ENCODE data around the gene PGS1.
A peak's percentile ranks its signal among the peaks of the same experiment; 100 is the strongest.

The PGS1 gene

DNA sequence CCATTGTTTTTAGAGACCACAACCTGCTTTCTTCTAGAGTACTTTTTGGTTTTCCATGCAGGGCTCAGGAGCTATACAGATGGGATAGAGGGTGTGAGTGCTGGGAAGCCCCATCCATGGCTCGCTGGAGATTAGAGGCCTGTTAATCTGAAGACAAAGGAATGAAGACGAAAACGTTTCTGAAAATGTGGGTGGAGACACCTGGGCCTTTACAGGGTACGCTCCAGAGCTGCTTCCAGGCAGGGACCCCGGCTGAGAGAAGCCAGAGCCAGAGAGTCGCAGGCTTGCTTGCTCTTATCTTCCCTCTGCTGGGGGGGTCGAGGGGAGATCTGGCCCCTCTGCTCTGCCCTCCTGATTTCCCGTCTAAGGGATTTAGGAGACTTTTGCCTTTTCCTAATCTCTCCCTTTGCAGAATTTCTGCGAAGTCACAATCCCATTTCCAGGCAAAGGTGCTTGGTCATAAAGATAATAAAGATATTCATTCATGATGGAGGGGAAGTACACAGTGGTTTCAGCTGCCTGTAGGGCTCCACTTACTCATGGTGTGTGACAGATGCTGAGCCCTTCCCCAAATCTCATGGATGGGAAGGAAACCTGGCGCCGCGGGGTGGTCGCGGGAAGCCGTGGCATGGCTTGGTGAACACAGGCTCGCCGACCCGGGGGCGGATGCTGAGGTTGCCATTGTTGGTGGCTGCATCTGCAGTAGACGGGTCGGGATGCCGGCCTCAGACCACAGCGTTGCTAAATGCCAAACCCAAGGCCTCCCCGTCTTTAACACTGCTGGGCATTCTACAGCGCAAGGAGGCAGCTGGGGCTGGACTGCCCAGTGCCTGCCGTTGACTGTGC lies 13.8 kb upstream of the PGS1 start:
- DNase-seq, result peak; percentile 78

DNA sequence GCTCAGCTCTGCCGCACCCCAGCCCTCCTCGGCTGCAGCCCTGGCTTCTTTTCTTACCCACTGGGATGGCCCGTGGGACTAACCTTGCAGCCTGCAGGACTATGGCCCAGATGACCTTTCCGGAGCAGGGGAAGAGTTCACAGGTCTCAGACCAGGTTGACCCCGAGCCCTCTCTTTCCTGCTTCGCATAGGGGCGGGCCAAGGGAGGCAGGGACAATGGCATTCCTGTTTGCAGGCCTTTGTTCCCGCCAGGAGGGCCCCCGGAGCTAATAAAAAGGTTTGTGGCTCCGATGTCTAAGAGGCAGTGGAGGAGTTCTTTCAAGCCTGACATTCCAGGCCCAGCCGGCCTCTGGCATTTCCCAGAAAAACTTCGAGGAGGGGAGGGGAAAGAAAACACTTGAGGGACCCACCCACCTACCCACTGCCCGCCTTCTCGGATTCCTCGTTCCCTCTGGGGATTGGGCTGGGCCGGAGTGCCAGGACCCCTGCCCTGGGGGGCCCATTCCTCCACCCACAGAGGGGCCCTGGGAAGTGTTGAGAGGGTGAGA lies 12.8 kb upstream of the PGS1 start:
- no peak for DNase-seq

DNA sequence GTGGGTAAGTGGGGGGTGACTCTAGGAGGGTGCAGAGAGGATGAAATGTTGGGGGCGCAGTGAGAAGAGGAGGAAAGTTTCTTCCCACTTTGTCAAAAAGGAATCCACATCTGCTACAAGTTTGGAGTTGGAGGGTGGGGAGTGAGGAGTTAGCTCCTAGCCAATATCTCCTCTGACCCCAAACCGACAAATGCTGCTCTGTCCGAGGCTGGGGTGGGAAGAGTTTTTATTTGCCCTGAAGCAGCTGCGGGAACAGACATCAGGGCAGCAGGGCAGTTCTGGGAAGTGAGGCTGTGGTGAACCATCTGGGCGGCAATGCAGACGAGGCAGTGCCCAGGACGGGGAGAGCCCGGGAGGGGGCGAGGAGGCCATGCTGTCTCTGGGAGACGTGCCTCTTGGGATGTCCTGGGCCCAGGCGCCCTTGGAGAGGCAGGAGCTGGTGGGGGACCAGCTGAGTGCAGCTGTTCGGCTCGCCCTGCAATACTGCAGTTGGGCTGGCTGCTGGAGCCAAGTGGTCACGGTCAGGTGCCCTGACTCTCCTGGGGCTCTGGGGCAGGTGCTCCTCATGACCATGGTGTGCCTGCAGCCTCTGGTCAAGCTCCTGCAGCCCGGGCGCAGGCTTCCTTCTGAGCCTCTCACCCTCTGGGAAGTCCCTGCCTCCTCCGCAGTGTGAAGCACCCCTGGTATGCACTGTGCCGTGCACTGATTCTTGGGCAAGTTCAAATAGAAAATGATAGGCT lies 12.2 kb upstream of the PGS1 start:
- DNase-seq, result no peak

DNA sequence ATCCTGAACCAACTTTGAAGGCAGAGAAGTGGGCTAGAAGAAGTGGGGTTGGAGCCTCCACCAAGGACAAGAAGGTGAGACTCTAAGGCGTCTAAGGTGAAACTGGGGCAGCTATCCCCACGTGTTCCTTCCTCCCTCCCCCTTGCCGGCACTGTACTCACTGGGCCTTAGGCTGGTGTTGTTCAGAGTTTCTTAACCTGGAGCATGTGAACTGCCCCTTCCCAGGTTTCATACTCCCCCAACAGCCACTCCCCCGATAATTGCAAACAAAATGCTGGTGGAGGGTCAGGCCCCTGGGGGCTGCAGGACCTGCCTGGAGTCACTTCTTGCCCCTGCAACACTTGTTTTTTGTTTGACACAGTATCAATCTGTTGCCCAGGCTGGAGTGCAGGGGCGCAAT lies 11.3 kb upstream of the PGS1 start:
- DNase-seq, result no peak

DNA sequence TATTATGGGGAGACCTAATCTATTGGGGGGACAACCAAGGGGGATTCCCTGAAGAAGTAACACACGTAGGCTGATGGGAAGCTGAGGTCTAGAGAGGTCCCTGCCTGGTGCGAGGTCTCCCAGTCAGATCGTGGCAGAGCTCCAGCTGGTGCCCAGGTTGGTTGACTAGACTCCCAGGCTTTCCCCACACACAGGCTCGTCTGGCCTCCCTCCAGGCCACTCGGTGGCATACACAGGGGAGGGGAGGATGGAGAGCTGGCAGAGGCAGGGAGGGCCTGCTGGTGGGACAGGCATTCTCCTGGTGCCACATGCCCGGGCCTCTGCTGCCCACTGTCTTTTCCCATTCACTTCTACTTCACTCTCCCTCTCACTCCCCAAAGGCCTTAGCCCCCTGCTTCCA lies 10.1 kb upstream of the PGS1 start:
- no peak for DNase-seq

DNA sequence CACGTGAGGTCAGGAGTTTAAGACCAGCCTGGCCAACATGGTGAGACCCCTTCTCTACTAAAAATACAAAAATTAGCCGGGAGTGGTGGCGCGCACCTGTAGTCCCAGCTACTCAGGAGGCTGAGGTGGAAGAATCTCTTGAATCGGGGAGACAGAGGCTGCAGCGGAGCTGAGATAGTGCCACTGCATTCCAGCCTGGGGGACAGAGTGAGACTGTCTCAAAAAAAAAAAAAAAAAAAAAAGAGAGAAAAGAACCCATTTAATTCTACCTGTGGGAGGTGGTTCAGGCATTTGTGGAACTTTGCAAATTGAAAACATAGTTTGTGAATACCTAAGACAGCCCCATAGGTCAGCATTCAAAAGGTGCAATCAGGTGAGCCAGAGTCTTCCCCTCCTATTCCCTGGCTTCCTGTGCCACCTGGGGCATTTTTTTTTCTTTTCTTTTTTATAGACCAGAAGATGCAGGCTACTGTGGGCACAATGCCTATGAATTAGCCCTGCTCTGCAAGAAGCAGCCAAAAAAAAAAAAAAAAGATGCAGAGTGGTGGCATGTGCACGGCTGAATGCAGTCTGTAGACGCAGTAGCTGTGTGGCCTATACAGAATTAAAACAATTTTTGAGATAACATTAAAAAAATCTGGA lies 9.5 kb upstream of the PGS1 start:
- DNase-seq, result no peak

DNA sequence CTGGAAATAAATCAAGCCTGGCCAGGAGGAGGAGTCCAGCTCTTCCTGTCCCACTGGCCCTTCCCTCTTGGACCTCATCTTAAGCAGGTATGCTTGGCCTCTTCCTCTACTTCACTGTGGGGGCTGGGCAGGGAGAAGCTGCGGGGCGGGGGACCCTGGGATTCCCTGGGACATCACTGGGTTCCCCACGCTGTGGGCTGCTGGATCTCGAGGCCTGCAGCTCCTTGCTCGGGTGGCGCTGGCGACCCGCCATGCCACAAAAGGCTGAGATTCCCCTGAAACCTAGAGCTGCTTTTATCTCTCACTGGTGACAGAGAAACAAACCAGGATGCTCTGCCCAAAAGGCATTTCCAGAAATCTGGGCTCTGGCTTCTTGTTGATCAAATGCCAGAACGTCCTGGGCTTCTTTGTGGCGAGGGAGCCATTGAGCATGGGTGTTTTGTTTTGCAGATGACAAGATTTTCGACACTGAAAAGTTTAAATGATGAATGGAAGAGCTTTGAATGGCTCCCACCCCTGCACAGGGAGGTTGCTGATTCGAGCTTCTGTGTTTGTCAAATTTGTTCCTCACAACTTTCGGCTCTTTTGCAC lies 8.6 kb upstream of the PGS1 start:
- DNase-seq, result no peak

DNA sequence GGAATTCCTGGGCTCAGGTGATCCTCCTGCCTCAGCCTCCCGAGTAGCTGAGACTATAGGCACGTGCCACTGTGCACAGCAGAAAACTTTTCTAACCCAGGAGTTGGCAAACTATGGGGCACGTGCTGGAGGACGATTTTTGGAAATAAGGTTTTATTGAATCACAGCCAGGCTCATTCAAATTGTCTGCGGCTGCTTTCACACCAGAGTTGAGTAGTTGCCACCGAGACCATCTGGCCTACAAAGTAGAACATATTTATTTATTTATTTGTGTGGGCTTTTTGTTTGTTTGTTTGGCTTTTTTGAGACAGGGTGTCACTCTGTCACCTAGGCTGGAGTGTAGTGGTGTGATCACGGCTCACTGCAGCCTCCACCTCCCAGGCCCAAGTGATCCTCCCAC lies 7.4 kb upstream of the PGS1 start:
- no peak for DNase-seq

DNA sequence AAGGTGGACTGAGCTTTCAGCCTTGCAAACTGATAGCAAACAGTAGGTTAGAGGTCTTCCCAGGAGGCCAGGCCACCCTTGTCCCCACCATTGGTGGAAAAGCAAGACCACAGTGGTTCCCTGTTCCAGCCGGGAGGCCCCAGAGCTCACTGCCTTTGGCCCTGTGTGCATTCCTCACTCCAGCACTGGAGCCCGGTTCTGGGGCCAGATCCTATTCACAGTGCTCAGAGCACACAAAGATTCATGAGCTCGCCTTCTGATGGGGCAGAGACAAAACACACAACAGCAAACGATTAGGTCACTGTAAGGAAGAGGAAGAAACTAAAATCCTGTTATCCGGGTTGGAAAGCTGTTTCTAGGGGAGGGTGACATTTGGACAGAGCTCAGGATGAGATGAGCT lies 5.6 kb upstream of the PGS1 start:
- no peak for DNase-seq

DNA sequence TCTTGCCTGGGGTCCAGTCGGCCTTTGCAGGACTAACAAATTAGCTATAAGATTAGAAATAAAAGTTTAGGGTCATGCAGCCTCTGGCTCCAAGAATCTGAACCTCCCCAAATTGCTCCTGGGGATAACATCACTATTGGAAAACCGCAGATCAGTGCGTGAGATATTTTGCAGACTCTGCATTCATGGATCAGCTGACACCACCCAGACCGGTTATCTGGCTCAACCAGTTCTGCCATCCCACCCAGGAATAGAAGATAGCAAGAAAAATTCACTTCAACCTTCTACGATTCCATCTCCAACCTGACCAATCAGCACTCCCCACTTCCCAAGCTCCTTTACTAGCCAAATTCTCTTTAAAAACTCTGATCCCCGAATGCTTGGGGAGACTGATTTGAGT lies 4.3 kb upstream of the PGS1 start:
- DNase-seq, result no peak

DNA sequence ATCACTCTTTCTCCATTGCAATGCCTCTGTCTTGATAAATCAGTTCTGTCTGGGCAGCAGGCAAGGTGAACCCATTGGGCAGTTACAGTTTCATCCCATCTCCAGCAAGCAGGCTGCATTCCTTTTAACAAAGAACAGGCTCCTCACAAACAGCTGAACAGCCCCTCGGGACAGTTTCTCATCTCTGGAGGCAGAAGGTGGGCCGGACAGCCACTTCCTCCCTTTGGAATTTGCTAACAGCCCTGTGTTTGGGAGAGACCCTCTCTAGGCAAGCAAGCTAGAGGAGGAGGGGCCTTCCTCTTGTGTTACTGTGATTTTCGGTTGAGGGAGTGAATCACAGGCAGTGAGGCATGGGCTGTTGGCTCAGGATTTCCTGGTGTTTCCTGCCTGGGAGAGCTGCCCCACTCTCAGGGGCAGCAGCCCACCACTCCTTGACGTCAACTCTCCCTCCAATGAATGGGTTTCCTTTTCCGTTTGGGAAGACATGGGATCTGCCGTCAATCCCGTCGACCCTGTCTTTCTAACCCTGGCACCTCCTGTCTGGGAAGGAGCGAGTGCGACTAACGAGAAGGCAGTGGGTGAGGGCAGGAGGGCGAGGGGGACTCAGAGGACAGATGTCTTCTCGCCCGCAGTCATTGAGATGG lies 3.7 kb upstream of the PGS1 start:
- DNase-seq, result no peak

DNA sequence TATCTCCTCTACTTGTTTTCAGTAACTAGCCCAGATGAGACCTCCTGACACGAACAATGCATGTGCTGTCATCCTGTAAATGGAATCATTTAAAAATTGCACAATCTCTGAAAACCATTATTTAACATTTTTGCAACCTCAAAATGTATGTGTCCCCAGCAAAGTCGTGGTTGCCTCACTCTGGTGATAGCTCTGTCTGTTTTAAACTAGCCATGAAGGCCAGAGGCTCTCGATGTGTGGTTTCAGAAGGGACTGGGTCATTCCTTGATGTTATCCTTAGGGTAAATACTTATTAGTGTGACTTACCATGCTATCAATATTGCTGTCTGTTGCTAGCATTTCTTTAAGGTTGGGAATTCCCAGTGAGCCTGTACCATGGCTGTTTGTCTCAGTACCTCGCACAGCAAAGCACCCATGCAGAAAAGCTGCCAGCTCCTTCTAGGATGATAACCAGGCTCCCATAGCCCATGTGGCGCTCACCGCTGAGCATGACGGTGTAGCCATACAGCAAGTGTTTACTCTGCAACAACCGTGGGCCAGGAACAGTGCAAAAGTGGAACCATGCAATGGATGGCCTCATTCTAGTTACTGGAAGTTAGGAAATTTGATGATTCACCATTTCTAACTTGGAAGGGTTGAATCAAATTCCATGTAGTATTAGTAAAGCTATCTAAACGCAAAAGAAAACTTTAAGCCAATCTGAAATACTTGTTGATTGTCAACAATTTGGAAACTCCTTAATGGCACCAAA lies 2.9 kb upstream of the PGS1 start:
- peak; percentile 35 for DNase-seq

DNA sequence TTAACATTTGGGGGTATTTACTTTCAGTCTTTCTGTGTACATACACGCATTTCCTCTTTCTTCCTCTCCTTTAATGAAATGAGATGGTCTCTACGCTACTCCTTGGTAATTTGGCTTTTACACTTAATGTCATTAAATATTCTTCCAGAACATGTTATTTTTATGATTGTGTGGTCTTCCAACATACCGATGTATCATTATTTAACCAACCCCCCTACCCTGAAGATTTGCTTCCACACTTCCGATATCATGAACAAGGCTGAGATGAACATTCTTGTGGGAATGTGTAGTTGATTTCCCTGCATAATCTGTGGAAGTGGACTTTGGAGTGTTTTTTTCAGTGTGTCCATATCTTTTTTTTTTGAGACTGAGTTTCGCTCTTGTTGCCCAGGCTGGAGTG lies 2.3 kb upstream of the PGS1 start:
- no peak for DNase-seq

DNA sequence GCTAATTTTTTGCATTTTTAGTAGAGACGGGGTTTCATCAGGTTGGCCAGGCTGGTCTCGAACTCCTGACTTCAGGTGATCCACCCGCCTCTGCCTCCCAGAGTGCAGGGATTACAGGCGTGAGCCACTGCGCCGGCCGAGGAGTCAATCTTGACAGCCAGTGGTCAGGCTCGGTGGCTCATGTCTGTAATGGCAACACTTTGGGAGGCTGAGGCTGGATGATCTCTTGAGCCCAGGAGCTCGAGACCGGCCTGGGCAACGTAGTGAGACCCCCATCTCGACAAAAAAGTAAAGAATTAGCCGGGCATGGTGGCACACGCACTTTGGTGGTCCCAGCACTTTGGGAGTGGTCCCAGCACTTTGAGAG lies 608 bp upstream of the PGS1 start:
- peak; percentile 22 for DNase-seq

DNA sequence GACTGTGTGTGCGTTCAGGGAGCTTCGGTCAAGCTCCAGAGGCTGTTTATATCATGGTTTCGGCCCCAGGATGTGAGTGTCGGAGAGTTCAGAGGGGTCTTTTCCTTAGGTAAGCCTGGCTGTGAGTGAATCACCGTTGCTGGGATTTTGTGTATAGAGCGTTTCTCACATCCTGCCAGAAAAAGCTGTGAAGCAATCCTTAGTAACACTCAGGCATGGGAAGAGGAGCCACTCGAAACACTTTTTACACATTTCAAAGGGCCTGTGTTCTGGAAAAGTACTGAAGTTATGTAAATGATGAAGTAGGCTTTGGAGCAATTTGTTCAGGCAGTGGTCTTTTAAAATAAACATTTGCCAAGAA lies 662 bp downstream of the PGS1 start:
- DNase-seq, result no peak

DNA sequence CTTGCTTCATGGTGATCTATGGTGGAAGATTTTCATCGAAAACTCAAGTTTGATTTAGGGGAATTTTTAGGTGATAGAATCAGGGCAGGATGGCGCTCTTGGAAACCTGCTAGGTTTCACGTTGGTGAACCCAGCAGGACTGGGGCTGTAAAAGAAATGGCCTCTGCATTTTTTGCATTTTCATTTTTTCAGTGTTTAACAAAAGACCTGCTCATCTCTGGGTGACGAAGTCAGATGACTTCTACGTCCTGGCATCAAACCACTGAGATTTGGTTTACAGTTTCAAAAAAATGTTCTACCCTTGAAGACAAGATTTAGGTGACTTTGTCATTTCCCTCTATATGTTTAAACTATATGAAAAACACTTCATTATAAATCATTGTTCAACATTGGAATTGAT lies 1.9 kb downstream of the PGS1 start:
- DNase-seq, result no peak

DNA sequence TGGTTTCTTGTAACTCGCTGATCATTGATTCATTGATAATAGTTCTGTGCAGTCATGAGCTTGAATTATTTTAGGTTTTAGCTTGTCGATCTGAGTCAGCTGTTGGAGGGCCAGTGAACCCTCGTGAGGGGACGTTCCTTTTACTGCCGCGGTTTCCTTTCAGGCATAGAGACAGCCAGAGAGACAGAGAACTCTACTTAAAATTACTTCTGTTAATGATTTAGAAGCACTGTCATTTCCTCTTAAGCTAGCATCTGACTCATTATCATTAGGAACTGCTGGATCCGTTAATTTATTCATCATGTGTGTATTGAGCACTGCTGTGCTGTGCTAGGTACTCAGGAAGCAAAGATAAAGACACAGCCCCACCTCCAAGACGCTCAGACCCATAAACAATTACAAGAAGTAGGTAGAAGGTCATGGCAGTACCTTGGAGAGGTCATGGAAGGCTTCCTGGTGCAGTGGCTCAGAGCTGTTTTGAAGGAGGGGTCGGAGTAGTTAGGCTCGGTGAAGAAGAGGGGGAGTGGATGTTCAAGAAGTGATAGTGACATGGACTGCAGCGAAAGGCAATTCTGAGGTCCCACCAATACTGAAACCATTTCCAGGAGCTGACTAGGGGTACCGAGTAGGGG lies 3.3 kb downstream of the PGS1 start:
- DNase-seq, result peak; percentile 83

DNA sequence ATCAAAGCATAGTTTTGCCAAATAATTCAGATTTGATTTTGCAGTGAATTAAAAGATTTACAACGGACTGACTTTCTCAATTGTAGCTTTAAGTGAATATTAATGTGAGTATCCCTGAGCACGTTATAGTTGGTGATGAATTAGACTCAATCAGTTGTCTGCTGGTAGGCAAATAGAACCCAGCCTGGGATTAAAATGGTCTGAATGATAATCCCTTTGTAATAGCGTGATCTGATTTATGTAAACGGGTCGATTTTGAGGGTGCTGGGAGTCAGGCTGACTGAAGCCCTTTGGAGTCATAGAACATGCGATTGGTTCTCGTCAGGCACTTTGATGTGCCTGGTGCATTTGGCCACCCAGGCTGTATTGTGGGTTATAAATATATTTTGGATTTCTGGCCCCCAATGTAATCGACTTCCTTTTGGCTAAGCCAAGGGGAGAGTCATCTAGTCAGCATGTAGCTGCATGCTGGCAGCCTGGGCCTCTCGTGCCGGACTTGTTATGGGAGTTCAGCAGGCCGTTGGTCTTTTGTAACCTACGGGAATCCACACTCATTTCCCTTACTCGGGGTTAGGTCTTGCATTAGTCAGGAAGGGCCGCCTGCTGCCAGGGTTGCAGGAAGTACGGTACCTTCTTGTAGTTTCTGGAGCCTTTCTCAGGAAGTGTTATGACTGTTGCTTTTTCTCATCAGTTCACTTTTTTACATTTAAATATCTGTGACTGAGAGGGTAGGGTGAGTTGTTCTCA lies 5.4 kb downstream of the PGS1 start:
- DNase-seq, result peak; percentile 78

DNA sequence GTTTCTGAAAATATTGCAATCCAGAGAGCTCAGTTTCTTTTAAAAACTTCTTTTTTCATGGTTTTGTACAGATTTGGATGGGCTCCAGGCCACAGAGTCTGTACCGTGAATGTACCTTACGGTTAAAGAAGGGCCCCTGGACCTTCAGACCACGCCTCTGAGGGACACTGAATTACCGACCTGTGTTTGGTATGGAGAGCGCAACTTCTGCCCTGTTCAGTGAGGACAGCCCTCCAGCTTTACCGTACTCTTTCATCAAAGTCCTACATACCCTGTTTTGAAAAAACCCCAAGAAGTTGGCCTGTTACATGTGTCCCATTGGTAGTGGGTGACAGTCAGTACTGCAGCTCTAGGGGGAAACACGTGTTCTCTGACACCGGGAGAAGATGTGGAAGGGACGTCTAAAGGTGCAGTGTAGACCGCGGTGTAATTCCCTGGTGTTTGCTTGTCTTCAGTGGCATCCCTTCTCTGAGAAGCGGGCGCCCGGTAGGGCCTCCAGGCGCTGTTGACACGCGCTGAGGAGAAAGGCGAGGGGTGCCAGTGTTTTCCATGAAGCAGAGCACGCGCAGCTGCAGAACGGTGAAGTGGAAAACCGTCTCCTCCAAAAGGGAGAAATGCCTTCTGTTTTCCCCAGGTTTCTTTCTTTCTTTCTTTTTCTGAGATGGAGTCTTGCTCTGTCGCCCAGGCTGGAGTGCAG lies 6.2 kb downstream of the PGS1 start:
- DNase-seq, result peak; percentile 29

Data from hematopoietic multipotent progenitor cell treated with erythropoietin and hydrocortisone succinate and interleukin-3 and kit ligand, for 4 days (in vitro differentiated cells).